GM21360 (cell line): ENCODE measurements around the gene ZNF33A.
"Not testable (repeated sequence)": the region's sequence is repeated elsewhere in the genome, so short reads cannot be mapped to it uniquely, and the experiment has no call there.

Source experiments
- ATAC-seq: cut with Tn5 transposase; IDR thresholded peaks from one replicate; pipeline ENCODE4 v1.9.1; 2021; ENCODE audit warnings: mild to moderate bottlenecking, moderate library complexity; ENCODE audit not compliant: unreplicated experiment

ZNF33A gene

GRCh38 chr10:38043516-38043915 is 33.0 kb downstream of the ZNF33A start:
- ATAC-seq = no peak

GRCh38 chr10:38045129-38045528 is 34.7 kb downstream of the ZNF33A start:
- ATAC-seq = no peak

- no peak for ATAC-seq
These were observed 37.2 kb downstream of the ZNF33A start for GRCh38 chr10:38047666-38048065.

GRCh38 chr10:38050212-38050611 is 39.7 kb downstream of the ZNF33A start:
- no peak for ATAC-seq

- ATAC-seq = no peak
These were observed 43.9 kb downstream of the ZNF33A start for GRCh38 chr10:38054361-38054797.

GRCh38 chr10:38055274-38055894 is 44.9 kb downstream of the ZNF33A start:
- ATAC-seq = not testable (repeated sequence)

GRCh38 chr10:38069663-38070062 is 59.2 kb downstream of the ZNF33A start:
- ATAC-seq = not testable (repeated sequence)

- no peak for ATAC-seq
These were observed 60.0 kb downstream of the ZNF33A start for GRCh38 chr10:38070501-38070900.

- no peak for ATAC-seq
These were observed 62.1 kb downstream of the ZNF33A start for GRCh38 chr10:38072552-38072951.

- ATAC-seq = no peak
These were observed 66.2 kb downstream of the ZNF33A start for GRCh38 chr10:38076687-38077086.

- not testable (repeated sequence) for ATAC-seq
These were observed 82.8 kb downstream of the ZNF33A start for GRCh38 chr10:38093318-38093717.

GRCh38 chr10:38093816-38094157 is 83.3 kb downstream of the ZNF33A start:
- peak; percentile 20 for ATAC-seq

- peak; percentile 97 for ATAC-seq
These were observed 83.9 kb downstream of the ZNF33A start, which contains the start of gene ZNF37A for GRCh38 chr10:38094158-38094926. Gene ZNF37A (plus strand): TSS chr10:38094337. CDS start chr10:38096618, 2,281 bp downstream.

- no peak for ATAC-seq
These were observed 84.6 kb downstream of the ZNF33A start for GRCh38 chr10:38094927-38095574.

GRCh38 chr10:38102880-38103279 is 92.4 kb downstream of the ZNF33A start:
- ATAC-seq = no peak

- ATAC-seq = no peak
These were observed 93.3 kb downstream of the ZNF33A start for GRCh38 chr10:38103756-38104155.

- ATAC-seq = no peak
These were observed 101.7 kb downstream of the ZNF33A start for GRCh38 chr10:38112159-38112558.
